SU-DHL-6 (cell line): Measurements from ENCODE around the gene CD247.

ENCODE experiments used
- H2AFZ ChIP-seq: fragments of 200-600 bp; sonication (generic); 2 replicates; pipeline ENCODE4 v1.6.1; 2014; ENCODE audit warnings: low read depth, mild to moderate bottlenecking, moderate library complexity, mixed read lengths, antibody characterized with exemption, low read length; ENCODE audit not compliant: severe bottlenecking
- H3F3A ChIP-seq: fragments of 200-600 bp; shearing (Covaris generic); 2 replicates; pipeline ENCODE4 v1.6.0; 2016; ENCODE audit warnings: antibody characterized with exemption, mild to moderate bottlenecking; ENCODE audit not compliant: insufficient read depth
- H3K27ac ChIP-seq: fragments of 200-600 bp; sonication (generic); 2 replicates; pipeline ENCODE4 v1.5.1; 2016; ENCODE audit warnings: low read depth, mild to moderate bottlenecking, low read length, moderate library complexity, mixed read lengths
- H3K27me3 ChIP-seq: fragments of 200-600 bp; sonication (generic), shearing (Covaris generic); 2 replicates; pipeline ENCODE4 v1.6.0; 2014; ENCODE audit warnings: mild to moderate bottlenecking, low read length
- H3K36me3 ChIP-seq: fragments of 200-600 bp; sonication (generic); 2 replicates; pipeline ENCODE4 v1.6.1; 2014; ENCODE audit warnings: mild to moderate bottlenecking, low read length, mixed read lengths
- H3K4me2 ChIP-seq: fragments of 300-600, 200-600 bp; shearing (Covaris generic), sonication (generic); 2 replicates; pipeline ENCODE4 v1.6.0; 2014; ENCODE audit warnings: low read length, low read depth, mild to moderate bottlenecking; ENCODE audit not compliant: poor library complexity, severe bottlenecking
- H3K4me3 ChIP-seq: fragments of 200-600 bp; sonication (generic); 2 replicates; pipeline ENCODE4 v1.5.1; 2014; ENCODE audit warnings: antibody characterized with exemption, low read length, mild to moderate bottlenecking, mixed read lengths; ENCODE audit not compliant: insufficient read depth, poor library complexity, severe bottlenecking
- H3K79me2 ChIP-seq: fragments of 200-600 bp; sonication (generic); 2 replicates; pipeline ENCODE4 v1.6.1; 2014; ENCODE audit warnings: mild to moderate bottlenecking, low read length, moderate library complexity; ENCODE audit not compliant: insufficient read depth
- H3K9ac ChIP-seq: fragments of 200-600 bp; sonication (generic); 2 replicates; pipeline ENCODE4 v1.7.0; 2014; ENCODE audit warnings: mild to moderate bottlenecking, low read length
- H3K9me2 ChIP-seq: fragments of 200-600 bp; sonication (generic); replicated peaks from 2 replicates; pipeline ENCODE4 v1.6.1; 2014; ENCODE audit warnings: low read length; ENCODE audit not compliant: insufficient read depth
- H3K9me3 ChIP-seq: fragments of 200-600 bp; sonication (generic); 2 replicates; pipeline ENCODE4 v1.6.1; 2014; ENCODE audit warnings: low read length, mixed read lengths; ENCODE audit not compliant: insufficient read depth
- H4K20me1 ChIP-seq: fragments of 200-600 bp; sonication (generic); 2 replicates; pipeline ENCODE4 v1.6.1; 2014; ENCODE audit warnings: low read depth, mild to moderate bottlenecking, antibody characterized with exemption, low read length, moderate library complexity, mixed read lengths
- CTCF ChIP-seq: fragments of 200-600 bp; sonication (generic); IDR thresholded peaks from one replicate; pipeline ENCODE4 v1.5.1; 2017; ENCODE audit warnings: antibody characterized with exemption, mild to moderate bottlenecking, low read length, moderate library complexity; ENCODE audit not compliant: insufficient read depth, poor library complexity, severe bottlenecking
- EZH2phosphoT487 ChIP-seq: fragments of 200-600 bp; sonication (generic), shearing (Covaris generic); conservative IDR thresholded peaks from 2 replicates; pipeline ENCODE4 v1.6.1; 2018; ENCODE audit warnings: mild to moderate bottlenecking, antibody characterized with exemption, low read length, moderate library complexity, mixed read lengths

CD247 gene

GRCh38 chr1:167418391-167418790 lies 99.9 kb downstream of the CD247 start:
- no peak overlapping the region for H3K9ac ChIP-seq
- H3K27ac ChIP-seq: no peak overlapping the region
- no peak overlapping the region for H3K4me2 ChIP-seq
- TF ChIP-seq CTCF: no peak
- TF ChIP-seq EZH2phosphoT487: no peak
- no peaks in the 10 kb centered on the region for H3K9me2 ChIP-seq
- no peaks in the 10 kb centered on the region for H3F3A ChIP-seq
- no peak overlapping the region for H2AFZ ChIP-seq
- no peaks in the 10 kb centered on the region for H4K20me1 ChIP-seq
- no peaks in the 10 kb centered on the region for H3K9me3 ChIP-seq
- no peaks in the 10 kb centered on the region for H3K27me3 ChIP-seq
- H3K4me3 ChIP-seq: no peak overlapping the region
- no peaks in the 10 kb centered on the region for H3K79me2 ChIP-seq
- peaks cover 26% of the 10 kb centered on the region; the same call in 1 of the 2 replicates for H3K36me3 ChIP-seq

GRCh38 chr1:167416506-167416905 lies 101.8 kb downstream of the CD247 start:
- H4K20me1 ChIP-seq: no peaks in the 10 kb centered on the region
- H2AFZ ChIP-seq: no peak overlapping the region
- no peak overlapping the region for H3K27ac ChIP-seq
- H3K79me2 ChIP-seq: no peaks in the 10 kb centered on the region
- TF ChIP-seq CTCF (no peak), EZH2phosphoT487 (no peak)
- H3K4me2 ChIP-seq: no peak overlapping the region
- no peaks in the 10 kb centered on the region for H3K9me2 ChIP-seq
- H3F3A ChIP-seq: no peaks in the 10 kb centered on the region
- H3K9ac ChIP-seq: no peak overlapping the region
- H3K36me3 ChIP-seq: peaks cover 40% of the 10 kb centered on the region; the same call in 1 of the 2 replicates
- H3K27me3 ChIP-seq: no peaks in the 10 kb centered on the region
- no peak overlapping the region for H3K4me3 ChIP-seq
- H3K9me3 ChIP-seq: no peaks in the 10 kb centered on the region

- H4K20me1 ChIP-seq: no peaks in the 10 kb centered on the region
- no peaks in the 10 kb centered on the region for H3K27me3 ChIP-seq
- no peak overlapping the region for H3K4me2 ChIP-seq
- no peaks in the 10 kb centered on the region for H3K79me2 ChIP-seq
- no peak overlapping the region for H2AFZ ChIP-seq
- no peak overlapping the region for H3K4me3 ChIP-seq
- no peak overlapping the region for H3K9ac ChIP-seq
- peaks cover 32% of the 10 kb centered on the region; the same call in 1 of the 2 replicates for H3K36me3 ChIP-seq
- no peak for TF ChIP-seq EZH2phosphoT487
- TF ChIP-seq CTCF: no peak
- no peaks in the 10 kb centered on the region for H3K9me2 ChIP-seq
- no peak overlapping the region for H3K27ac ChIP-seq
- H3K9me3 ChIP-seq: no peaks in the 10 kb centered on the region
- H3F3A ChIP-seq: no peaks in the 10 kb centered on the region
Observed at GRCh38 chr1:167413328-167413727, 105.0 kb downstream of the CD247 start.
